GM19452 (cell line): ENCODE results near the gene KLHDC8A.
"Not testable (repeated sequence)": the region's sequence is repeated elsewhere in the genome, so short reads cannot be mapped to it uniquely, and the experiment has no call there.

Experiments
- ATAC-seq: cut with Tn5 transposase; IDR thresholded peaks from one replicate; pipeline ENCODE4 v1.9.1; 2021; ENCODE audit not compliant: unreplicated experiment

Gene KLHDC8A, protein sequence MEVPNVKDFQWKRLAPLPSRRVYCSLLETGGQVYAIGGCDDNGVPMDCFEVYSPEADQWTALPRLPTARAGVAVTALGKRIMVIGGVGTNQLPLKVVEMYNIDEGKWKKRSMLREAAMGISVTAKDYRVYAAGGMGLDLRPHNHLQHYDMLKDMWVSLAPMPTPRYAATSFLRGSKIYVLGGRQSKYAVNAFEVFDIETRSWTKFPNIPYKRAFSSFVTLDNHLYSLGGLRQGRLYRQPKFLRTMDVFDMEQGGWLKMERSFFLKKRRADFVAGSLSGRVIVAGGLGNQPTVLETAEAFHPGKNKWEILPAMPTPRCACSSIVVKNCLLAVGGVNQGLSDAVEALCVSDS

DNA sequence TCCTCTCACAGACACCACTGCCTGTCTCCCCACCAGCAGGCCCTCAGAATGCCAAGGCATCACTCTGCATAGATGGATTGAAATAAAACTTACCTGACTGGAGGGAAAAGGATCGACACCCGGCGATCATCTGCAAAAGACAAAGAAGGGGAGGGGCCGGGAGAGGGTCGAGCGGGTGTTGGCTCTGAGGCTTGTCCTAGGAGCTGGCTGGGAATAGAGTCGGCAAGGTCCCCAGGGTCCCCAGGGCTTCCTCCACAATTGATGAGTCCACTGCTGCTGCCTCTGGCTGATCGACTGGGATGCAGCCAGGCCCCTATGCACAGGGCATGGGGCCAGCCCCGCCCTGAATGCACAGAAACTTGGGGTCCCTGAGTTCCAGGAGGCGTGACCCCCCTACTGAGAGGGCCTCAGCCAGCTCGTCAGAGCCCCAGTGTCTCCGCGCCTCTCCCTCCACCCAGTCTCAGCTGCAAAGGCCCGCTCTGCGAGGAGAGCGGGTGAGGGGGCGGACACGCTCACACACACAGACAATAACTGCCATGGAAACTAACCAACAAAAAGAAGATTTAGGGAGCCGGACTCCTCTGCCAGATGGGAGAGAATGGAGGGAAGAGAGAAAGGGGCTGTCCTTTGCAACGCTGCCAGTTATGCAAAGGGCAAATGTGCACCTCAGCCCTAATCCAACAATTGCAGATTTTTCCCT, at the start of gene KLHDC8A:
Gene KLHDC8A, minus strand, starts transcription at position 483 of the 700 bp plus-strand sequence. CDS start 13,318 bp downstream, outside the sequence.
- no peak for ATAC-seq

DNA sequence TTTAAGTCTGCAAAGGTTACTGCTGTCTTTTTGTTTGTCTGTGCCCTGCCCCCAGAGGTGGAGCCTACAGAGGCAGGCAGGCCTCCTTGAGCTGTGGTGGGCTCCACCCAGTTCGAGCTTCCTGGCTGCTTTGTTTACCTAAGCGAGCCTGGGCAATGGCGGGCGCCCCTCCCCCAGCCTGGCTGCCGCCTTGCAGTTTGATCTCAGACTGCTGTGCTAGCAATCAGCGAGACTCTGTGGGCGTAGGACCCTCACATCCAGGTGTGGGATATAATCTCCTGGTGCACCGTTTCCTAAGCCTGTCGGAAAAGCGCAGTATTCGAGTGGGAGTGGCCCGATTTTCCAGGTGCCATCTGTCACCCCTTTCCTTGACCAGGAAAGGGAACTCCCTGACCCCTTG, 49.5 kb upstream of the KLHDC8A start:
- ATAC-seq: not testable (repeated sequence)

DNA sequence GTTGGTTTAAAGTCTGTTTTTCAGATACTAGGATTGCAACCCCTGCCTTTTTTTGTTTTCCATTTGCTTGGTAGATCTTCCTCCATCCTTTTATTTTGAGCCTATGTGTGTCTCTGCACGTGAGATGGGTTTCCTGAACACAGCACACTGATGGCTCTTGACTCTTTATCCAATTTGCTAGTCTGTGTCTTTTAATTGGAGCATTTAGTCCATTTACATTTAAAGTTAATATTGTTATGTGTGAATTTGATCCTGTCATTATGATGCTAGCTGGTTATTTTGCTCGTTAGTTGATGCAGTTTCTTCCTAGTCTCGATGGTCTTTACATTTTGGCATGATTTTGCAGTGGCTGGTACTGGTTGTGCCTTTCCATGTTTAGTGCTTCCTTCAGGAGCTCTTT, 47.8 kb upstream of the KLHDC8A start:
- ATAC-seq: not testable (repeated sequence)

DNA sequence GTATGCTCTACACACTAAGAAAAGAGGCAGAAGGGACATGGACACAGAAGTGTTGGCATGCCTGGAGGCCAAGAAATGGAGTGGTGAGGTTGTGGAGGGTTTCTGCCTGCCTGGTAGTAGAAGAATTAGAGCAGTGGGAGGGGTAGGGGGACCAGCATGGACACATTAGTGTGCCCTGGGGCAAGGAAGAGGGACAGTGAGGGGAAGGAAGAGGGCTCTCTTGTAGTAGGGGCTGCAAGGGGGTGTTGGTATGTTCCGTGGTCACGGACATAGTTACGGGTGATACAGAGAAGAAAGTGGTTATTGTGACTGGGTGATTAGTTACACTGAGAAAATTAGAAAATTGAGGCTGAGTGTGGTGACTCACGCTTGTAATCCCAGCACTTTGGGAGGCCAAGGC, 41.9 kb upstream of the KLHDC8A start:
- no peak for ATAC-seq

DNA sequence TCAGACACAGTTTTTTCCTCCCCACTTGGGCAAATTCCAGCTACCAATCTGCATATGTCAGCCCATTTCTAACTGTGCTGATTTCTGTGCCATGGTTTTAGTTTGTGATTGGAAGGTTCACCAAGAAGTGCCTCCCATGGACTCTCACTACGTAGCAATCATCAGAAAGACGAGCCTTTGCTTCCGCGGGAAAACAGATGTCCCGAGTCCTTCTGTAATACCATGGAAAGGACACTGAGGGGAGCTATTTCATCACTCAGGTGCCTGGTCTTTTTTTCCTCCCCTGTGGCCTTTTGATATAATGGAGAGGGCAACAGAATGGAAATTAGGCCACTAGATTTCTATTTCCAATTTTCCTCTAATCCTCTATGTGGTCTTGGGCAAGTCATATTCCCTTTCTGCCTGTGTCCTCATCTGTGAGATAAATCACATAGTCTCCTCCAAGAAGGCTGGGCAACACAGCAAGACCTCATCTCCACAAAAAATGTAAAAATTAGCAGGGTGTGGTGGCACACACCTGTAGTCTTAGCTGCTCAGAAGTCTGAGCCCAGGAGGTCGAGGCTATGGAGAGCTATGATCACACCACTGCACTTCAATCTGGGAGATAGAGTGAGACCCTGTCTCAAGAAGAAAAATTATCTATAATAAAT, 40.4 kb upstream of the KLHDC8A start:
- no peak for ATAC-seq

DNA sequence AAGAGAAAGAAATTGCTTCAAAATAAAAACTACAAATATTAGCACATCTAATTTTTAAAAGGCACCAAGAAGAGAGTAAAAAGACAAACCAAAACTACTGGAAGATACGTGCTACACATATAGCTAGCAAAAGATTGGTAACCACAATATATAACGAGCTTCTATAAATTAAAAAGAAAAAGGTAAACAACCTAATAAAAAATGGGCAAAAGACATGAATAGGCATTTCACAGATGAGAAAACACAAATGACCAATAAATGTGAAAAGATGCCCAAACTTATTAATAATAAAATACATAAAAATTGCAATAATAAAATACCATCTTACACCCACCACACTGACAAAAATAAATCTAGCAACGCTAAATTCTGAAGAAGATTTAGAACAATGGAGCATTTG, 38.9 kb upstream of the KLHDC8A start:
- ATAC-seq: no peak

DNA sequence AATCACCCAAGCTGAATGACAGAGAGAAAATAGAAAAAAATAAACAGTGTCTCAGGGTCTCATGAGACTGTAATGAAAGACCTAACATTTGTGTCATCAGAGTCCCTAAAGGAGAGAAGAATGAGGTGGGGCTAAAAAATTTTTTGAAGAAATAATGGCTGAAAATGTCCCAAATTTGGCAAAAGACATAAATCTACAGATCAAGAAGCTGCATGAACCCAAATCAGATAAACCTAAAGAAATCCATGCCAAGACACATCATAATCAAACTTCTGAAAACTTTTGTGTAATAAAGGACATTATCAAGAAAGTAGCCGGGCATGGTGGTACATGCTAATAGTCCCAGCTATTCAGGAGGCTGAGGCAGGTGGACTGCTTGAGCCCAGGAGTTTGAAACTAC, 35.9 kb upstream of the KLHDC8A start:
- ATAC-seq: no peak

DNA sequence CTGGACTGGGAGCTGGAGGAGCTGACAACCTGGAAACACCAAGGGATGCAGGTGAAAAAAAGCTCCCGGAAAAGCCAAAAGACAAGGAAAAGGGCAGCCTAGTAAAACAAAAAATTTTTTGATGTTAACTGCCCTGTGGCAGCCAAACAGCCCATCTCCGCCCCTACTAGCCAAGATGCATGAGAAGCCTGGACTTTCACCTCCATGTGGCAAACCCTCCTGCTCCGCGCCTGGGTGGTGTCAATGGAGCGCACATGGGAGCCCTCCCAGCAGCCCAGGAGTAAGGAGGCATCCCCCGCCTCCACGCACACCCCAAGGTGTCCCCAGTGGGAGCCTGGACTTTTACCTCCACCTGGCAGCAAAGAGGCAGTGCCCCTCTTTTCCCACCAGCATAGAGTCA, 34.7 kb upstream of the KLHDC8A start:
- no peak for ATAC-seq

DNA sequence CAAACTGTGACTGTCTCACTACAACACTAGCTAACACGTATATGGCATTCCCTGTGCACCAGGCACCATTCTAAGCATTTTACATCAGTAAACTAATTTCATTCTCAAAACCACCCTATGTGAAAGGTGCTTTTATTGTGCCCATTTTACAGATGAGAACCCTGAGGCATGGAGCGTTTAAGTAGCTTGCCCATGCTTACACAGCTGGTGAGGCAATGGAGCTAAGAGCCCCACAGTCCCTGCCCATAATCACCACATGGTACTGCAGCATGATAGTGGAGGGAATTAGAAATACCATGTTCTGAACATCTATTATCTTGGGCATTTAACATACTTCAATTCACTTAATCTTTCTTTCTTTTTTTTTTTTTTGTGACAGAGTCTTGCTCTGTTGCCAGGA, 31.1 kb upstream of the KLHDC8A start:
- no peak for ATAC-seq

DNA sequence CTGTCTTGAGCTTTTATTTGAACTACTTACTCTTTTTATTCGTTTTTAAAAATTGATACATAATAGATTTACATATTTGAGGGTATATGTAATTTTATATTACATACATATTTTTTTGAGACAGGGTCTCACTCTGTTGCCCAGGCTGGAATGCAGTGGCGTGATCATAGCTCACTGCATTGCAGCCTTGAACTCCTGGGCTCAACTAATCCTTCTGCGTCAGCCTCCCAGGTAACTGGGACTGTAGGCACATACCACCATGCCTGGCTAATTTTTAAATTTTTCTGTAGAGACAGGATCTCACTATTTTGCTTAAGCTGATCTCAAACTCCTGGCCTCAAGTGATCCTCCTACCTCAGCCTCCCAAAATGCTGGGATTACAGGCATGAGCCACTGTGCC, 26.3 kb upstream of the KLHDC8A start:
- not testable (repeated sequence) for ATAC-seq

DNA sequence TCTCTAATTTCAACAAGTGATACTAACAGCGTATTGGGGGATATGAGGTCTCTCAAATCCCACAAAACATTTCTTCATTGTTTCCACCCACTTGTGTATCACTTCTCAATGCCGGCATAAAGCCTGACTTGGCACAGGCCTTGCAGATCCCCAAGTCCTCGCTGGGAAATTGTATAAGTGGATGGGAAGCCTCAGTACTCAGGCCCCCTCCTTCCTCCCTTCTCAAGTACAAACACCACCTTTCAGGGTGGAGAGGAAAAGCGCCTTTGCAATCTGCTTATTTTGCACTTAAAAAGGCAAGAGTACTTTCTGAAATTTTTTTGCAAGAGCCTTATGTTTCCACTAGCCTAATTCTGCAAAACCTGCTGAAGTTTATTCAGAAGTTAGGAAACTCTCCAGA, 25.8 kb upstream of the KLHDC8A start:
- no peak for ATAC-seq

DNA sequence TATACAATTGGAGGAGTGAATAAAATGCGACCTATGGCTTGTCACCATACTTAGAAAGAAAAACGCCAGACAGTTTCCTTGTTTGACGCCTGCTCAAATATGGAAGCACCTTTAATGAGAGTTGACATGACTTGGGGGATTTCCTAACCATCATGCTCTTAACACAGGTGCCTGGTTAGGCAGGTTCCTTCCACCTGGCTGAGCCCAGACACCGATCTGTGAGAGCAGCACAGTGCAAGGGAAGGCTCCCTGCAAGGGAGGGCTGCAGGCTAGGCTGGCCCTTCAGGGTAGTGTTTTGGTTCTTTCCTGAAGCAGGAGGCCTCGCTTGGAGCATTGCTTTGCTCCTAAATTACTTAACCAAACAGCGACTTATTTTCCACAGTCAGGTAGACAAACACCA, 24.6 kb upstream of the KLHDC8A start:
- no peak for ATAC-seq

DNA sequence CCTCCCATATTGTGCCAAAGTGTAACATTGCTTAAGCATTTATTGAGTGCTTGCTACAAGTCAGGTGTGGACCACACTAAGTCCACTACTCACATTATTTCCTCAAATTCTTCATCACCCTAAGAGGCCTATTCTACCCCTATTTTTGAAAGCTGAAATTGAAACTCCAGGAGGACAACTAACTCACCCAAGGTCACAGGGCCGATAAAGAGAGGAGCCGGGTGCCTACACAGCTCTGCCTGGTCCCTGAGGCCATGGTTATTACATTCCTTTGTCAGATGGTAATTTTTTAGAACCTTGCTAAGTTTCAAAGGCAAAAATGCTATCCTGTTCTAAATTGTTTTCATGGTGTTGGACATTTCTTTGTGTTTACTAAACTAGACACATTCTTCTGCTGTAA, 24.2 kb upstream of the KLHDC8A start:
- ATAC-seq: no peak

DNA sequence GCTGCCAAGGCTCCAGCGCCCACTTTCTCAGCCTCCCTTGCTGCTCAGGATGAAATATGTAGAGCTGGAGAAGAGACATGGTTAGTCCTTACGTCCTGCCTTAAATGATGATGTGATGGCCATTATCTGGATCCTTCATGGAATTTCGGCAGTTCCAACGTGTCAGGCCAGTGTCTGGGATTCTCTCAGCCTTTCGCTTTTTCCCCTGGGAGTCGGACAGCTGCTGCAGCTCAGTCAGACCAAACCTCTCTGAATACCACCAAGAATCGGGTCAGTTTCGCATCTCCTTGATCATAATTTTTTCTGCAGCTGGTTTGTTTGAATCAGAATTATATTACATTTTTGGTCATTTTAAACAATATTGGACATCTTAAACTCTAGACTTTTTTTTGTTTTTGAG, 22.3 kb upstream of the KLHDC8A start:
- ATAC-seq: no peak

DNA sequence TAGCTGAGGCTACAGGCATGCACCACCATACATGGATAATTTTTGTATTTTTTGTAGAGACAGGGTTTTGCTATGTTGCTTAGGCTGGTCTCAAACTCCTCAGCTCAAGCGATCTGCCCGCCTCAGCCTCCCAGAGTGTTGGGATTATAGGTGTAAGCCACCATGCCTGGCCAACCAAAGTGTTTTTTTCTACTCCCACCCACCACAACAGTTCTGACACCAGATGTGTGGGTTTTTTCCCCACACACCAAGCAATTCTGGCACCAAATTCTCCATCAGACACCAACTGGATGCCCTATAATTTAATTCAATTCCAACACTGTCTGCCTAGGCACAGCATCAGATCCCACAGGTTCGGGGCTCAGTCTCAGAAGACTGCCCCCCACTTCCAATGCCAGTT, 20.6 kb upstream of the KLHDC8A start:
- no peak for ATAC-seq

DNA sequence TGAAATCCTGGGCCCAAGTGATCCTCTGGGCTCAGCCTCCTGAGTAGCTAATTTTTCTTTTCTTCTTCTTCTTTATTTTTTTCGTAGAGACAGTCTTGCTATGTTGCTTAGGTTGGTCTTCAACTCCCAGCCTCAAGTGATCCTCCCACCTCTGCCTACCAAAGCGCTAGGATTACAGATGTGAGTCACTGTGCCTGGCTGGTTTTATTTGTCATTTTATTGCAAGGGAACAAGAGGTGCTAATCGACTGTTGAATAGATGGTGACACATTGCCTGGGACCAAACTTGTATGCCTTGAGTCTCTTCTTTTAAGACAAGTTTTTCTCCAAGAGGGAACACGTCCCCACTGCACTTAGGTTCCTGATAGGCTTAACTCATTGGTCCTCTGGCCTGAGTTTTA, 20.0 kb upstream of the KLHDC8A start:
- ATAC-seq: no peak

DNA sequence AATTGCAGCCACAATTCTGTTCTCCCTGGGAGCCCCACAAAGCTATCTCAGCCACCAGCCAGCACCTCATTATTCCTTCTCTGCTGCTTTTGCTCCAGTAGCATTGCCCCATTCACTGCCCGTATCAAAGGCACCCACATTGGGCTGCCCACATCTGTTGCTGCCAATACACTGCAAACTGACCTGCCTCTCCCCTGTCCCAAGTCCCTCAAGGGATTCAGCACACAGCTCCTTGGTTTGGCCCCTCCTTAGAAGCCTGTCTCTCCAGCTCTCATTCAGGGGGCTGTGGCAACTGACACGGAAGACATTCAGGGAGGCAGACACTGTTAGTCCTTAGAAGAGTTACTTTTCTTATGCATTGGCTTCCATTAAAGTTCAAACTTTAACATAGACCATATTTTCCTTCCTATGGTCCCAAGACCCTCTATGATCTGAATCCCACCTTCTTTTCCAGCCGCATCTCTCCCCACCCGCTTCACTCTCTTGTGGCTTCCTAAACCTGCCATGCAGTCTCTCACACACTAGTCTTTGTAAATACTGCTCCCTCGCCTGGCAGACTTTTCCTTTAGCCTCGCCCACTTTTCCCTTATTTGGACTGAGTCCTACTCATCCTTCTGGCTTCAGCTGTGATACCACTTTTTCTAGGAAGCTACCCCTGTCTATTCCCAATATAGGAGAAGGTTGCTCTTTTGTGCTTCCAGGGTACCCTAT, 19.3 kb upstream of the KLHDC8A start:
- ATAC-seq: no peak

DNA sequence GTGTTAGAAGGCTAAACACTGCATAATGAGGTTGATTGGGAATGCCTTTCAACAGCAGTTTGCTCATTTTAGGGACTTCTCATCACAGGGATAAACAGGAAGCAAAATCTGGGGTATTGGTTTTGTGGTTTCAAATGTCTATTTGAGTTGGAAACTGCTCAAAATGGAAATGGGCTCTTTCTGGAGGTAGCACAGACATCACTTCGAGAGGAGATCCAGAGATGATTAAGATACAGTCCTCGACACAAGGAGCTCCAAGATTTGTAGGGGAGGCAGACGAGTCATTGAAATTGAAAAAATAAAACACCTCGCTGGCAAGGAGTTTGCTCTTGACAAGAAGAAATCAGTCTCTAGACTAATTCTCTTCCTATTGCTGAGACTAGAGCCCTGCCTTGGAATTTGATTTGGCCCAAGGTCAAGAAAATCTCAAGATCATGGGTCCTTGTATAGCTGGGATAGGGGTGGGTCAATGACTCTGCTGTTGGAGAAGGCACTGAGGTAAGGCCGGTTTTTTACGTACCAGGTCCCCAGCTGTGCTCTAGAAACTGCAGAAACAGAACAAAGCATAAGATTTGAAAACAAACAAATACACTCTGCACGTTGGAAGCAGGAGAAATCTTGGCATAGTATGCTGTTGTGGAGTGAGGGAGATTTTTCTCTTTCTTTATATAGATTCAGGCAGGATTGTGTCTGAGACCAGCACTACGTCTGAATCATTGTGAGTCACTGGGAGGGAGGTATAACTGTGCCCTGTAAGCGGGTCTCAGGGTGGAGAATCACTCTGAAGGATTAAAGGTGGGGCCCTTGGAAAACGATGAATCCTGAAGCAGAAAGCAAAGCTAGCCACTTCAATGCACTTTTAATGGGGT, 17.7 kb upstream of the KLHDC8A start:
- ATAC-seq: no peak

DNA sequence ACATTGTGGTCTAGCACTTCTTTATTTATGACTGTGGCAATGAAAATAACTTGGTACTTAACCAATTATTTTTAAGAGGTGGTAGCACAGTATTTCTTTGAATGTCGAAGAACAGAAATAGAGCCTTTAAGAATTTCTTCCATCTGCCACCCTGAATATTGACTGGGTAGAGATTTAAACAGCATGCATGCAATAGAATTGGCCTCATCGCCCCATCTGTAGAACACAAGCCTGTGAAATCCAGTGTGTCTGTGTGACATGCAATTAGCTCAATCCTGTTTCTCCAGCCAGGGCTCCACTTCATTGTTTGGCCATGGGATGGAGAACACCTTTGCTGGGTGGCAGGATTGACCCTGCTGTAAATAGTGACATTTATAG, 17.1 kb upstream of the KLHDC8A start:
- no peak for ATAC-seq

DNA sequence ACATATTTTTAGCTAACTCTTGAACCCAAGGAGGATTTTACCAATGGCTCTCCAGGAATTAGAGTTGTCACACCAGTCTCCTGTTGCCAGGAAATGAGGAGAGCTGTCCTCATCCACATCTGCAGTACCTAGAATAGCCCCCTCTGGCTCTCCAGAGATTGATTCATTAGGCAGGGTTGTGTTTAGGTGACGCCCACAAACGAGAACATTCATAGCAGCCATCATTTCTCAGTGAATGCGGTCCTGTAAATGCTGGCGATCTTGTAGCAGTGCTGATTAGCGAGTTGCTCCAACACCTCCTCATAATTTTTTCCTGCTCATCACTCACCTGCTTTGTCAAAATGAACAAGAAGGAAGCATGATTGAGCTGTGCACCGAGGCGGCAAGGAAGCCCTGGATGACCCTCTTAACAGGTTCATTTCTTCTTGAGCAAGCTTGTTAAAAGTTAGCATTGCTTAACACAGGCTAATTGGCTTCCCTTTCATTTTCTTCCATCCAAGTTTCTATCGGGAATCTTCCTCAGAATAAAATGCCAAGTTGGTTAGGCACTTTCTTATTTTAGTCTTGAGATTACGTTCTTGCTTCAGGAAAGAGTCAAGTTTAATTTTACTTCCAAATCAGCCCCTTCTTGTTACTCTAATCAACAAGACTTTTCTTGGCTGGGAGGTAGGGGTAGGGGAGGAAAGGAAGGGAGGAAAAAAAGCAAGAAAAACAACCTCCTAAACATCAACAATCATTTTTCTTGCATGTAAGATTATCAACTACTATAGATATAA, 16.5 kb upstream of the KLHDC8A start:
- ATAC-seq: no peak
